HEK293T (cell line): ENCODE data around the gene C1orf210.

Experiments used
- CTCF ChIA-PET: fragments of 350-600 bp; formaldehyde crosslinking; extraction: SDS; loops from one replicate; lab custom pipeline; 2021; ENCODE audit warnings: antibody characterized with exemption, inconsistent platforms; lab: Yijun Ruan, JAX
- POLR2A ChIA-PET: fragments of 350-600 bp; formaldehyde crosslinking; extraction: SDS; loops from one replicate; lab custom pipeline; 2020; ENCODE audit warnings: antibody characterized with exemption, inconsistent platforms; lab: Yijun Ruan, JAX
- DNase-seq: peaks from one replicate; pipeline ENCODE4 v3.0.0; 2012; ENCODE audit warnings: mixed read lengths; ENCODE audit errors: extremely low spot score
- ARNT ChIP-seq: fragments of 450-650 bp; IDR thresholded peaks from 2 replicates; pipeline ENCODE4 v1.6.1; 2017; ENCODE audit warnings: mild to moderate bottlenecking
- BHLHE40 ChIP-seq: fragments of 450-650 bp; IDR thresholded peaks from 2 replicates; pipeline ENCODE4 v1.6.1; 2016; ENCODE audit warnings: mild to moderate bottlenecking, moderate library complexity, borderline replicate concordance
- CTBP1 ChIP-seq: fragments of 450-650 bp; IDR thresholded peaks from 2 replicates; pipeline ENCODE4 v1.6.1; 2016; ENCODE audit warnings: borderline replicate concordance
- ELF4 ChIP-seq: fragments of 450-650 bp; IDR thresholded peaks from 2 replicates; pipeline ENCODE4 v1.6.1; 2017; ENCODE audit warnings: antibody characterized with exemption
- FOXA1 ChIP-seq: fragments of 450-650 bp; IDR thresholded peaks from 2 replicates; pipeline ENCODE4 v1.6.1; 2016; ENCODE audit warnings: mild to moderate bottlenecking
- FOXK2 ChIP-seq: fragments of 450-650 bp; IDR thresholded peaks from 2 replicates; pipeline ENCODE4 v1.6.1; 2016; ENCODE audit warnings: mild to moderate bottlenecking
- FOXM1 ChIP-seq: fragments of 450-650 bp; IDR thresholded peaks from 2 replicates; pipeline ENCODE4 v1.6.1; 2017; ENCODE audit warnings: mild to moderate bottlenecking, borderline replicate concordance
- HDGF ChIP-seq: fragments of 450-650 bp; IDR thresholded peaks from 2 replicates; pipeline ENCODE4 v1.6.1; 2017; ENCODE audit warnings: antibody characterized with exemption, borderline replicate concordance
- L3MBTL2 ChIP-seq: fragments of 450-650 bp; conservative IDR thresholded peaks from 2 replicates; pipeline ENCODE4 v1.6.1; 2016; ENCODE audit warnings: mild to moderate bottlenecking
- LEF1 ChIP-seq: fragments of 450-650 bp; IDR thresholded peaks from 2 replicates; pipeline ENCODE4 v1.6.1; 2017; ENCODE audit warnings: mild to moderate bottlenecking, borderline replicate concordance
- NFRKB ChIP-seq: fragments of 450-650 bp; IDR thresholded peaks from 2 replicates; pipeline ENCODE4 v1.6.1; 2016; ENCODE audit warnings: mild to moderate bottlenecking, moderate library complexity
- SP1 ChIP-seq: fragments of 450-650 bp; IDR thresholded peaks from 2 replicates; pipeline ENCODE4 v1.6.1; 2017
- SUZ12 ChIP-seq: fragments of 450-650 bp; IDR thresholded peaks from 2 replicates; pipeline ENCODE4 v1.6.1; 2016; ENCODE audit warnings: mild to moderate bottlenecking
- TARDBP ChIP-seq: fragments of 450-650 bp; IDR thresholded peaks from 2 replicates; pipeline ENCODE4 v1.6.1; 2016
- ZNF384 ChIP-seq: fragments of 450-650 bp; IDR thresholded peaks from 2 replicates; pipeline ENCODE4 v1.6.1; 2016
- TF ChIP-seq, protein P1 (sequence below): fragments of 450-650 bp; IDR thresholded peaks from 2 replicates; pipeline ENCODE4 v1.6.1; 2016

The C1orf210 gene

DNA sequence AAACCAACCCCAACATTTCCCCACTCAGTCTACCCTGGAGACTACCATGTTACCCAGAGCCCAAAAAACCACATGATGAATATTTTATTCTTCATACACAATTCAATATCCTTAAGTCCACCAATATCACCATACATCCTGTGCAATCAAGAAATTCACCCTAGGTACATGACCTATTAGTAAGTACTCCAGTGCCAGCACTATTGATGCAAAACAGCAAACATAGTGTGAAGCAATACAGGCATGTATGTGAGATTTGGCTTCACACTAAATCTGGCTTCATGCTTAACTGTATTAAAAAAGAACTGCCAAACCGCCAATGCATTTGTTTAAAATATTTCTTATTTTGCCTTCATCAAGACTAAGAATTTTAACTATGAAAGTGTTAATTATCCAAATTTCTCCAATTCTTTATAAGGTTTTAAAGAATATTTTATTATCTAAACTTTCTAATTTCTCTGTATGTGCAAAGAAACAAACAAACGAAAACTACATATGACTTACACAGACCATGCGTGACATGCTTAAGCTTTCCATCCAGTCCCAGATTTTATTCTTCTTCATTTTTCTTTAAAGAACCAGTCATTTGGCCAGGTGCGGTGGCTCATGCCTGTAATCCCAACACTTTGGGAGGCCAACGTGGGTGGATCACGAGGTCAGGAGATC is 38.0 kb downstream of the C1orf210 start:
- CTCF ChIA-PET = no interaction called here
- no peak for DNase-seq
- POLR2A ChIA-PET = no interaction called here
- no peak for TF ChIP-seq TARDBP
- TF ChIP-seq FOXM1 = no peak
- TF ChIP-seq SUZ12 = no peak
- TF ChIP-seq HDGF = no peak
- TF ChIP-seq L3MBTL2 = no peak
- TF ChIP-seq FOXA1 = no peak
- TF ChIP-seq, protein P1, sequence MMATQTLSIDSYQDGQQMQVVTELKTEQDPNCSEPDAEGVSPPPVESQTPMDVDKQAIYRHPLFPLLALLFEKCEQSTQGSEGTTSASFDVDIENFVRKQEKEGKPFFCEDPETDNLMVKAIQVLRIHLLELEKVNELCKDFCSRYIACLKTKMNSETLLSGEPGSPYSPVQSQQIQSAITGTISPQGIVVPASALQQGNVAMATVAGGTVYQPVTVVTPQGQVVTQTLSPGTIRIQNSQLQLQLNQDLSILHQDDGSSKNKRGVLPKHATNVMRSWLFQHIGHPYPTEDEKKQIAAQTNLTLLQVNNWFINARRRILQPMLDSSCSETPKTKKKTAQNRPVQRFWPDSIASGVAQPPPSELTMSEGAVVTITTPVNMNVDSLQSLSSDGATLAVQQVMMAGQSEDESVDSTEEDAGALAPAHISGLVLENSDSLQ = no peak
- TF ChIP-seq SP1 = no peak
- TF ChIP-seq CTBP1 = no peak
- TF ChIP-seq BHLHE40 = no peak
- TF ChIP-seq ARNT = no peak
- TF ChIP-seq FOXK2 = no peak

DNA sequence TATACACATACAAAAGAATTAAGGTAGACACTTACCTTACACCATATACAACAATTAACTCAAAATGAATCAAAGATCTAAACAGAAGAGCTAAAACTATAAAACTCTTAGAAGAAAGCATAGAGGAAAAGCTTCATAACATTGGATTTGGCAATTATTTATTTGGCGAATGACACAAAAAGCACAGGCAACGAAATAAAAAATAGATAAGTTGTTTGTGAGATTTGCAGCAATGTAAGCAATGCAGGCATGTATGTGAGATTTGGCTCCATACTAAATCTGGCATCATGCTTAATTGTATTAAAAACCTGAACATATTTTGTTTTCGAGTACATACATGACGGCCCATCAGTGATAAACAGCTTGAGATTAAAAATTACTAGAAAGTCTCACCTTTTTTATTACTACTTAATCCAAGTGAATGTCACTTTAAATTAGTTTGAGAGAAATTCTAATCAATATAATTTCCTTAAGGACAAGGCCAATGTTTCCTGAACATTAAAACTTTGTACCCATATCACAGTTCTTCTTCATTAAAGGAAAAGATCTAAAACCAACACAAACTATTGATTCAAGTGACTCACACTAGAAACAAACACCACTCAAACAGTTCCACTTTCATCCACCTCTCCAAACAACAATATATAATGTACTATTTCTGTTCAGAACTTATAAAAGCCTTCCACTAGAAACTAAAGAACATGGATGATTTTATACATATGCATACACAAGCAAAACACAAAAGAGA is 38.7 kb downstream of the C1orf210 start:
- no peak for DNase-seq
- CTCF ChIA-PET = no interaction called here
- POLR2A ChIA-PET = no interaction called here
- TF ChIP-seq FOXM1 (no peak), HDGF (no peak), L3MBTL2 (no peak), CTBP1 (no peak), BHLHE40 (no peak), ZNF384 (no peak), NFRKB (no peak), TARDBP (no peak), LEF1 (no peak), SUZ12 (no peak), SP1 (no peak), FOXA1 (no peak), ELF4 (no peak), ARNT (no peak), FOXK2 (no peak)
- TF ChIP-seq, protein P1 = no peak

DNA sequence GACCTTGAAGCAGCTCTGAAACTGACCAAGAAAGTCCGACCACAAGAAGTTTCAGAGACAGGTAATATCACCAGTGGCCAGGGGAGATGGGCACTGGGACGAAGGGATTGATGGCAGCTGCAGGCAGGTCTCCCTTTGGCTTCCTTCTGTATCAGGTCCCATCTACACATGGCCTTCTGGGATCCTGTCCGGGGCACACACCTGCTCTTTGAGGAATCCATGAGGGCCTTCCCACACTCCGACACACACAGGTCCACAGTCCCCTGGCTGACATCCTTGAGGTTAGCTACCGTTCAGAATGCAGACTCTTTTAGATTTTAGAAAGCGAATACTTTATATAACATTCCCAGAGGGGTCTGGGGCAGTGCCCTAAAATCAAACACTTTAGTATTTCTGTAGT is 42.1 kb downstream of the C1orf210 start:
- DNase-seq = no peak
- POLR2A ChIA-PET = no interaction called here
- TF ChIP-seq TARDBP (no peak), FOXM1 (no peak), FOXA1 (no peak), ZNF384 (no peak), NFRKB (no peak), ELF4 (no peak), SUZ12 (no peak), CTBP1 (no peak), LEF1 (no peak), L3MBTL2 (no peak)
- TF ChIP-seq, protein P1 = no peak
- CTCF ChIA-PET = interaction anchor here (0.8 to 1.7 kb wide), 2 partner anchors 16 to 171 kb away, joined by 3 to 4 read pairs; no protein-coding TSS in a partner anchor

DNA sequence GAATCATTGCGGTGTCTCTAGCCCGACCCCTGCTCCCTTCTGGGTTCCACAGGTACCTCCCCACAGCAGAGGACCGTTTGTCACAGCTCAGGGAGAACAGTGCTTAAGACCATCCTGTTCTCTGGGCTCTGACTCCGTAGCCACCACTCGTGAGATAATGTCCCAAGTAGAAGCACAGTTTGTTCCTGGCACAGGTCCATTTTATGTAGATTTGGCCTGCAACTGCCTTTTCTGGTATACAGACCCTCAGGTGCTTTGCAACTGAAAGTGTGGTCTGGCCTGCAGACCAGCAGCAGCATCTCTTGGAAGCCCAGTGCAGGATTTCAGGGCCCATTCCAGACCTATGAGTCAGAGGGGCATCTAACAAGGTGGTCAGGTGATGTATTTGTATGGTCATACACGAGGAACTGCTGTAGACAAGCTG is 44.0 kb downstream of the C1orf210 start:
- no peak for DNase-seq
- ChIA-PET POLR2A (no interaction called here), CTCF (no interaction called here)
- TF ChIP-seq BHLHE40 (no peak), NFRKB (no peak), ZNF384 (no peak), FOXM1 (no peak), SUZ12 (no peak), ARNT (no peak), LEF1 (no peak), ELF4 (no peak), L3MBTL2 (no peak), TARDBP (no peak), CTBP1 (no peak), SP1 (no peak)
- TF ChIP-seq, protein P1 = no peak

DNA sequence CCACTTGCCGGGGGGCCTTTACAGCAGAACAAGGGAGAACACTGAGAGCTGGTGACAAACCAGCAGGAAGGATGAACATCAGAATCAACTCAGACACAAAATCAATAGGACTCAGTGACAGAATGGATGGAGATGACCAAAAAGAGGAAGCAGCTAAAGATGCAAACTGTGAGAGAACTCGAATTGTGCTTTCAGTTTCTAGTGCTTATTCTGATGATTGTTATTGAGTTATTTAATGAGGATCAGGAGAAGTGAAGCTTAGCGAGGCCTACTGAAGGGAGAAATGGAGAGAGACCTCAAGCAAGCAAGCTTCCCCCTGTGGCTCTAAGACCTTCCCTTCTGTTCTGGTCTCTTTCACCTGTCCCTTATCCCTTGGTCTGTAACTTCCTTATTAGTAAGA is 45.9 kb downstream of the C1orf210 start:
- POLR2A ChIA-PET = interaction anchor here (0.7 to 1.5 kb wide), 3 partner anchors 81 to 175 kb away, joined by 3 to 6 read pairs (median 4); partner anchors contain the start of genes MED8 and SZT2
- TF ChIP-seq LEF1 (no peak), SP1 (no peak), ZNF384 (no peak), SUZ12 (no peak)
- no peak for DNase-seq
- CTCF ChIA-PET = interaction anchor here (2.4 kb wide), 1 partner anchor 175 kb away, joined by 12 read pairs; no protein-coding TSS in a partner anchor
